Breast epithelium (tissue), 3 donors: ENCODE results near the gene MED28.

Source experiments
- CTCF ChIP-seq, 3 donors: fragments of 450-650 bp; IDR thresholded peaks; one replicate each; pipeline ENCODE4 v1.5.1; 2016 to 2017; ENCODE audit warnings: antibody characterized with exemption in 3 of 3, mild to moderate bottlenecking in 3 of 3, moderate library complexity in 3 of 3
- POLR2A ChIP-seq: fragments of 450-650 bp; IDR thresholded peaks from one replicate; pipeline ENCODE4 v1.6.1; 2016; ENCODE audit warnings: antibody characterized with exemption, mild to moderate bottlenecking, moderate library complexity

GRCh38 chr4:17657849-17658248 is 43.4 kb downstream of the MED28 start:
- TF ChIP-seq CTCF (IDR thresholded peaks at IDR 0.05), result no peak
- TF ChIP-seq POLR2A, result no peak
